ENCODE measurements around the gene UGDH. TPM values are rescaled to one million over a fixed set of nuclear protein-coding genes. Genes with fewer than 3 reads are reported as not detected.

UGDH gene
- total RNA-seq, 1 experiment from 2014 or later, result 53.4 TPM

GRCh38 chr4:39502019-39502663 lies 25.1 kb downstream of the UGDH start:
- no peaks in the 10 kb centered on the region for H3K79me2 ChIP-seq (ENCODE audit: low read length)
- no peak overlapping the region for H3K9ac ChIP-seq (ENCODE audit: low read length)
- TF ChIP-seq EZH2phosphoT487 (IDR thresholded peaks at IDR 0.05; ENCODE audit: borderline replicate concordance, low read length), result no peak
- TF ChIP-seq EZH2 (IDR thresholded peaks at IDR 0.05; ENCODE audit: low read length, unreplicated experiment), result no peak
- TF ChIP-seq, protein P1, sequence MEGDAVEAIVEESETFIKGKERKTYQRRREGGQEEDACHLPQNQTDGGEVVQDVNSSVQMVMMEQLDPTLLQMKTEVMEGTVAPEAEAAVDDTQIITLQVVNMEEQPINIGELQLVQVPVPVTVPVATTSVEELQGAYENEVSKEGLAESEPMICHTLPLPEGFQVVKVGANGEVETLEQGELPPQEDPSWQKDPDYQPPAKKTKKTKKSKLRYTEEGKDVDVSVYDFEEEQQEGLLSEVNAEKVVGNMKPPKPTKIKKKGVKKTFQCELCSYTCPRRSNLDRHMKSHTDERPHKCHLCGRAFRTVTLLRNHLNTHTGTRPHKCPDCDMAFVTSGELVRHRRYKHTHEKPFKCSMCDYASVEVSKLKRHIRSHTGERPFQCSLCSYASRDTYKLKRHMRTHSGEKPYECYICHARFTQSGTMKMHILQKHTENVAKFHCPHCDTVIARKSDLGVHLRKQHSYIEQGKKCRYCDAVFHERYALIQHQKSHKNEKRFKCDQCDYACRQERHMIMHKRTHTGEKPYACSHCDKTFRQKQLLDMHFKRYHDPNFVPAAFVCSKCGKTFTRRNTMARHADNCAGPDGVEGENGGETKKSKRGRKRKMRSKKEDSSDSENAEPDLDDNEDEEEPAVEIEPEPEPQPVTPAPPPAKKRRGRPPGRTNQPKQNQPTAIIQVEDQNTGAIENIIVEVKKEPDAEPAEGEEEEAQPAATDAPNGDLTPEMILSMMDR (conservative IDR thresholded peaks at IDR 0.05; ENCODE audit: low read depth, low read length), result no peak
- H3K36me3 ChIP-seq (ENCODE audit: low read depth, low read length), result peaks cover 41% of the 10 kb centered on the region
- intact Hi-C loops (cut with micrococcal nuclease), result no loop called here
- H3K9me2 ChIP-seq (replicated peaks; ENCODE audit: low read length), result no peaks in the 10 kb centered on the region
- peak; percentile 57 for ATAC-seq
- H2AFZ ChIP-seq (ENCODE audit: low read length), result no peak overlapping the region
- peak overlapping the region; percentile 13; the same call in 1 of the 2 replicates for H3K4me2 ChIP-seq (ENCODE audit: low read length)
- no peaks in the 10 kb centered on the region for H3K9me3 ChIP-seq (ENCODE audit: low read length)
- BruUV-seq (replicated peaks), result no TSS peak
- H3F3A ChIP-seq (ENCODE audit: low read length, unreplicated experiment), result no peaks in the 10 kb centered on the region
- ChIA-PET CTCF (no interaction called here), POLR2A (ENCODE audit: unreplicated experiment) (no interaction called here)
- H3K4me1 ChIP-seq (ENCODE audit: insufficient read depth, low read length), result peaks cover 5% of the 10 kb centered on the region; the same call in 1 of the 2 replicates
- DNase-seq, result peak; percentile 49
- H4K20me1 ChIP-seq (ENCODE audit: low read length), result no peaks in the 10 kb centered on the region
- no peaks in the 10 kb centered on the region for H3K27me3 ChIP-seq (ENCODE audit: low read length)
- peak overlapping the region; percentile 27; the same call in 1 of the 2 replicates for H3K27ac ChIP-seq (ENCODE audit: low read length)
- H3K4me3 ChIP-seq (ENCODE audit: low read length), result no peak overlapping the region

GRCh38 chr4:39498727-39499020 lies 28.6 kb downstream of the UGDH start:
- Histone ChIP-seq H3K27me3 (ENCODE audit: low read length) (no peaks in the 10 kb centered on the region), H3F3A (ENCODE audit: low read length, unreplicated experiment) (no peaks in the 10 kb centered on the region), H3K9me3 (ENCODE audit: low read length) (no peaks in the 10 kb centered on the region), H3K27ac (ENCODE audit: low read length) (no peak overlapping the region), H3K79me2 (ENCODE audit: low read length) (no peaks in the 10 kb centered on the region), H3K9me2 (replicated peaks; ENCODE audit: low read length) (no peaks in the 10 kb centered on the region), H3K4me2 (ENCODE audit: low read length) (no peak overlapping the region), H4K20me1 (ENCODE audit: low read length) (no peaks in the 10 kb centered on the region), H3K4me3 (ENCODE audit: low read length) (no peak overlapping the region), H3K9ac (ENCODE audit: low read length) (no peak overlapping the region), H3K36me3 (ENCODE audit: low read depth, low read length) (peaks cover 24% of the 10 kb centered on the region), H3K4me1 (ENCODE audit: insufficient read depth, low read length) (peaks cover 15% of the 10 kb centered on the region), H2AFZ (ENCODE audit: low read length) (no peak overlapping the region)
- POLR2A ChIA-PET (ENCODE audit: unreplicated experiment), result no interaction called here
- TF ChIP-seq EZH2phosphoT487 (IDR thresholded peaks at IDR 0.05; ENCODE audit: borderline replicate concordance, low read length), result no peak
- BruUV-seq (replicated peaks), result no TSS peak
- CTCF ChIA-PET, result interaction anchor here (0.6 kb wide), 1 partner anchor 159 kb away, joined by 3 read pairs; no protein-coding TSS in a partner anchor
- ATAC-seq, result no peak
- intact Hi-C loops (cut with micrococcal nuclease), result no loop called here
- DNase-seq, result no peak

DNA sequence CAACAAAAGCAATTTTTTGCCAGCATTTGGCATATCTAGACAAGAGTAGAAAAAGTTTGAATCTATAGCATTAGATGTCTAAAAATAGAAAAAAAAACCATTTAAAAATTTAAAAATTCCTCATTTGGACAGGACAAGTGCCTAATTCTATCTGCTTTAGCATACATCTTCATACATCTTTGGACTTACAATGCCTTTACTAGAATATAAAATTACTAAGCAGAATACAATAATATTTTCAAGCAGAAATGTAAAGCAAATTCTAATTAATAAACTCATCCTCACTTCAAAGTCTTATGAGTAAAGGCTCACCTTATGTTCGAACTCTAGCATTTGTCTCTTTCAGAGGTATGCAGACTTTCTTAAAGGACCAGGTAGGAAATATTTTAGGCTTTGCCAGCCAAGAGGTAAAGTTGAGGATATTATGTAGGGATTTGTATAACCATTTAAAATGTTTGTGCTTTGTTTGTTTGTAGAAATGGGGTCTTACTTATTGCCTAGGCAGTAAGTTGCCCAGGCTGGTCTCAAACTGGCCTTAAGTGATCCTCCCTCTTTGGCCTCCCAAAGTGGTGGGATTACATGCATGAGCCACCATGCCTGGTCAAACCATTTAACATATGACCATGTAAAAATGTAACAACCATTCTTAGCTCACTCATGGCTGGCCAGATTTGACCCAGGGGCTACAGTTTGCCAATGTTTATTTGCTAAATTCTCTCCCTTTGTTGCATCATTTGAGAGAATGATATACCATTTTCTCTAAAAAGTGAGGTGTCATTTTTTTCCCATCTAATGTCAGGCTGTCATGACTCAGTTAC lies 29.1 kb downstream of the UGDH start:
- Histone ChIP-seq H4K20me1 (ENCODE audit: low read length) (no peaks in the 10 kb centered on the region), H2AFZ (ENCODE audit: low read length) (no peak overlapping the region), H3K9me2 (replicated peaks; ENCODE audit: low read length) (no peaks in the 10 kb centered on the region), H3K9me3 (ENCODE audit: low read length) (no peaks in the 10 kb centered on the region), H3K9ac (ENCODE audit: low read length) (no peak overlapping the region), H3K4me2 (ENCODE audit: low read length) (no peak overlapping the region), H3K36me3 (ENCODE audit: low read depth, low read length) (peaks cover 18% of the 10 kb centered on the region), H3K4me1 (ENCODE audit: insufficient read depth, low read length) (peaks cover 15% of the 10 kb centered on the region), H3K27me3 (ENCODE audit: low read length) (no peaks in the 10 kb centered on the region), H3K79me2 (ENCODE audit: low read length) (no peaks in the 10 kb centered on the region), H3K4me3 (ENCODE audit: low read length) (no peak overlapping the region), H3K27ac (ENCODE audit: low read length) (no peak overlapping the region), H3F3A (ENCODE audit: low read length, unreplicated experiment) (no peaks in the 10 kb centered on the region)
- intact Hi-C loops (cut with micrococcal nuclease), result no loop called here
- ChIA-PET POLR2A (ENCODE audit: unreplicated experiment) (no interaction called here), CTCF (no interaction called here)
- TF ChIP-seq, protein P1 (conservative IDR thresholded peaks at IDR 0.05; ENCODE audit: low read depth, low read length), result no peak
- TF ChIP-seq EZH2phosphoT487 (IDR thresholded peaks at IDR 0.05; ENCODE audit: borderline replicate concordance, low read length) (no peak), EZH2 (IDR thresholded peaks at IDR 0.05; ENCODE audit: low read length, unreplicated experiment) (no peak)
- BruUV-seq (replicated peaks), result no TSS peak
- DNase-seq (no peak), ATAC-seq (no peak)

Measured in PC-3 (cell line).